Activated CD8-positive, alpha-beta memory T cell treated with anti-CD3 and anti-CD28 coated beads for 4 hours (primary cell): ENCODE data around the gene ZNRF1.

Experiments
- DNase-seq, 2 donors: peaks; one replicate each; pipeline ENCODE4 v3.0.0-alpha.2; 2020; ENCODE audit warnings: low read depth in 2 of 2

Gene ZNRF1

GRCh38 chr16:75060723-75061122 lies 61.9 kb downstream of the ZNRF1 start:
- DNase-seq = no peak

- DNase-seq = no peak
Observed at GRCh38 chr16:75061669-75062068, 62.8 kb downstream of the ZNRF1 start.

GRCh38 chr16:75062135-75062975 lies 63.5 kb downstream of the ZNRF1 start:
- no peak for DNase-seq

- no peak for DNase-seq
Observed at GRCh38 chr16:75062976-75063346, 64.1 kb downstream of the ZNRF1 start.

- no peak for DNase-seq
Observed at GRCh38 chr16:75063549-75064088, 64.8 kb downstream of the ZNRF1 start.

GRCh38 chr16:75064403-75065148 lies 65.8 kb downstream of the ZNRF1 start:
- DNase-seq = no peak

GRCh38 chr16:75065149-75065505 lies 66.3 kb downstream of the ZNRF1 start:
- peak in 1 of 2 donors; percentile 13 for DNase-seq

GRCh38 chr16:75065521-75066149 lies 66.8 kb downstream of the ZNRF1 start:
- DNase-seq = no peak

GRCh38 chr16:75066861-75067447 lies 68.1 kb downstream of the ZNRF1 start:
- DNase-seq = no peak

- DNase-seq = no peak
Observed at GRCh38 chr16:75068085-75069031, 69.5 kb downstream of the ZNRF1 start.

- no peak for DNase-seq
Observed at GRCh38 chr16:75070012-75070841, 71.4 kb downstream of the ZNRF1 start.

GRCh38 chr16:75071621-75072020 lies 72.8 kb downstream of the ZNRF1 start:
- no peak for DNase-seq

GRCh38 chr16:75072239-75072947 lies 73.6 kb downstream of the ZNRF1 start:
- no peak for DNase-seq

- no peak for DNase-seq
Observed at GRCh38 chr16:75073545-75074303, 74.9 kb downstream of the ZNRF1 start.

- DNase-seq = no peak
Observed at GRCh38 chr16:75074304-75074793, 75.5 kb downstream of the ZNRF1 start.

GRCh38 chr16:75074920-75075687 lies 76.3 kb downstream of the ZNRF1 start:
- DNase-seq = peak; percentile 57 to 58

GRCh38 chr16:75075688-75076268 lies 77.0 kb downstream of the ZNRF1 start:
- DNase-seq = no peak
